ENCODE measurements around the gene TRIM63.

Gene TRIM63

DNA sequence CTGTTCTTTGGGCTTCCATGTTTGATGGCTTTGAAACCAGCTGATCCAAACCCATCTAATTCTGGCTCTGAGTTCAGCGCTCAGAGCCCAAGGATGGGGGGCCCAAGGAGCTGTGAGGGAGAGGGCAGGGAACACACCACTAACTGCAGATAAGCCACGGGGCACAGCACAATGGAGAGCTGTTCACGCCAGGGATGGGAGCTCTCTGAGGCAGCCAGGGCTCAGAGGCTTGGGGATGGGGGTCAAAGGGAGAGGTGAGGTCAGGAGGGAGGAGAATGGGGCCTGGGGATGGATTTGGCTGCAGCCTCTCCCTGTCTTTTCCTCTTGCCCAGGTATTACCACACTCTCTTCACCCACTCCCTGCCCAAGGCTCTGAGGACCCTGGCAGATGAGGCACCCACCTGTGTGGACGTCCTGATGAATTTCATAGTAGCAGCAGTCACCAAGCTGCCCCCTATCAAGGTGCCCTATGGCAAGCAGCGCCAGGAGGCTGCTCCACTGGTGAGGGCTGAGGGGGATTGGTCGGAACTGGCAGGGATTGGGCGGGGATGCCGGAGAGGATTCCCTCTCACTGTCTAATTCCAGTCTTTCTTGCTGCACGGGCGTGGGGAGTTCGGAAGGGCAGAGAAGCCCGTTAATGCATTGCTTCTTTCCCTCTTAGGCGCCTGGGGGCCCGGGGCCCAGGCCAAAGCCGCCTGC, 32.8 kb downstream of the TRIM63 start:
- DNase-seq (ENCODE audit: low read depth, low spot score) = no peak

DNA sequence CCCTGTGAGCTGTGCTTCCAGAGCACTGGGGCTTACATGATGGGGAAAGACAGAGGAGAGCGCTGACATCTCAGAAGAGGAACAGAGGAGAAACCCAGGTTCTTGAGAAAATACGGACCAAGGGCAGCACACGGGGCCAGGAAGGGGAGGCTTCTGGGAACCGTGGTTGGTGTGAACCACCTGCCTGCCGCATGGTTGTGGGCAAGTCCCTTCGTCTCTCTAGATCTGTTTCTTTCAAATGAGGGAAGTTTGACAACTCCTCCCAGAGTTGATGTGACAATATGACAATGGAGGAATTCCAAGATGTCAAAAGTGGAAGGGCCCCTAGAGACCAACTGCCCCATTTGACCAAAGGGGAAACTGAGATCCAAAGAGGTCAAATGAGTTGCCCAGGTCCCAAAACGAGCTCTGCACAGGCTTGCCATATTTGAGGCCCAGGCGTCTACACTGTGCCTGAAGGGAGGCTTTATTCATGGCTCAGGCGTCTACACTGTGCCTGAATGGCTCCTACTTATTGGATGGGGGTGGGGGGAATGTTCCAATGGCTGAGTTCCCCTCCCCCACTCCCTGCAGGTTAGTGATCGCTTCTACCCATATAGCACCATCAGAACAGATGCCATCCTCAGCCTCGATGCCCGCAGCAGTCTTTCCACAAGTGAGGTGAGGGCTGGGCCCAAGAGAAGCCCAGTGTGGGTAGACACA, 34.6 kb downstream of the TRIM63 start:
- DNase-seq (ENCODE audit: low read depth, low spot score) = no peak

DNA sequence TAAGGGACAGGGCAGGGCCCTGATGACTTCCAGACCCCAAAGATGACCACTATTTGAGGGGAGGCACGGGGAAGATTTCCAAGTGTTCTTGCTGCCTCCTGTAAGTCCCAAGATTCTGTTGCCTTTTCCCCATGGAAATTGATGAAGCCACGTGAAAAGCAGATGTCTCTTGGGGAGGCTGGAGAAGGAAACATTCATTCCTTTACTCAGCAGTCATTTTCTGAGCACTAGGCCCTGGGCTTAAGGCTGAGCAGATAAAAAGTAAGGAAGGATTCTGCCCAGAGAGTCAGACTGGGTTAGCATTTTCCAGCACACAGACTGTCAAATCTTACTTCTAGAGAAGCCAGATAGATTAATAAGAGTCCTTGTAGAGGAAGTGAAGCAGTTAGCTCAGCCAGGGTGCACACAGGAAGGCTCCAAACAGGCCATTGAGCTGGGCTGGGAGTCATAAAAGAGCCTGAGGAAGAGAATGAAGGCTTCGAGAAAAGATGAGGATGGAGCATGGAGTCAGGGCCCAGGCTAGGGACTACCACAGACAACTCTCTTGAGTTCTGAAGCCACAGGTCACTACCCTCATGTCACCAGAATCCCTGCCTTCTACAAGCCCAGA, 35.7 kb downstream of the TRIM63 start:
- DNase-seq (ENCODE audit: low read depth, low spot score) = no peak

DNA sequence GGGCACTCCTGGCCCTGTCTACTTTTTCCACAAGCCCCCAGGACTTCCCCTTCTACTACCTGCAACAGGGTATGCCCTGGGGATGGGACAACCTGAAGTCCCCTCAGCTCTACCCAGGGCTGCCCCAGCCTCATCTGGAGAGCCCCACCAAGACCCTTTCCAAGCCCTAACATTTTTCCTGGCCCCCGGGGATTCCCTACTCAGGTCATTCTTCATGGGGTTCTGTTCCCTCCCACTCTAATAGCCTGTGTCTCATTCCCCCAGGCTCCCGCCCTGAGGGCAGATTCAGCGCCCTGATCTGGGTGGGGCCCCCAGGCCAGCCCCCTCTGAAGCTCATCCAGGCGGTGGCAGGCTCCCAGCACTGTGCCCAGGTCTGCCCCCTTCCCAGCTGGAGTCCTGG, 36.2 kb downstream of the TRIM63 start:
- no peak for DNase-seq (ENCODE audit: low read depth, low spot score)

DNA sequence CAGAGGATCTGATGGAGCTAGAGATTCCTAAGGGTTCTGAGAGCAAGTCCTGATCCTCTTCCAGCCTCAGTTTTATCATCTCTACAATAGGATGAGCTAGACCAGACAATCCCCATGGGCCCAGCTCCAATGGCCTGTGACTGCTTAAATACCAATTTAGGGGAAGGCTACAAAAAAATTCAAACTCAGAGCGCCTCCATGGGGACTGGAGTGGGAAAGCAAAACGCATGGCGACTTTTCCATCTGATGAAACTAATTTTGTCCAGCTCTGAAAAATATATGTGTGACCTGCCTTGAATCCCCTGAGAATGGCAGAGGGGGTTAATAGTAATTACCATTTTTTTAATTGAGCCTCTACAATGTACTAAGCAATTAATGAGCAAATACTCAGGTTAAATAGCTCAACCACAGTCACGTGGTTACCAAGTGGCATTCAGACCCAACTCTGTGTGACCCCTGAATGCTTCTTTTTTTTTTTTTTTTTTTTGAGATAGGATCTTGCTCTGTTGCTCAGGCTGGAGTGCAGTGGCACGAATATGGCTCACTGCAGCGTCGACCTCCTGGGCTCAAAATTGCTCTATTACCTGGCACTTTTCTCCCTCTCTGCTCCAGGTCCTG, 37.5 kb downstream of the TRIM63 start:
- no peak for DNase-seq (ENCODE audit: low read depth, low spot score)

DNA sequence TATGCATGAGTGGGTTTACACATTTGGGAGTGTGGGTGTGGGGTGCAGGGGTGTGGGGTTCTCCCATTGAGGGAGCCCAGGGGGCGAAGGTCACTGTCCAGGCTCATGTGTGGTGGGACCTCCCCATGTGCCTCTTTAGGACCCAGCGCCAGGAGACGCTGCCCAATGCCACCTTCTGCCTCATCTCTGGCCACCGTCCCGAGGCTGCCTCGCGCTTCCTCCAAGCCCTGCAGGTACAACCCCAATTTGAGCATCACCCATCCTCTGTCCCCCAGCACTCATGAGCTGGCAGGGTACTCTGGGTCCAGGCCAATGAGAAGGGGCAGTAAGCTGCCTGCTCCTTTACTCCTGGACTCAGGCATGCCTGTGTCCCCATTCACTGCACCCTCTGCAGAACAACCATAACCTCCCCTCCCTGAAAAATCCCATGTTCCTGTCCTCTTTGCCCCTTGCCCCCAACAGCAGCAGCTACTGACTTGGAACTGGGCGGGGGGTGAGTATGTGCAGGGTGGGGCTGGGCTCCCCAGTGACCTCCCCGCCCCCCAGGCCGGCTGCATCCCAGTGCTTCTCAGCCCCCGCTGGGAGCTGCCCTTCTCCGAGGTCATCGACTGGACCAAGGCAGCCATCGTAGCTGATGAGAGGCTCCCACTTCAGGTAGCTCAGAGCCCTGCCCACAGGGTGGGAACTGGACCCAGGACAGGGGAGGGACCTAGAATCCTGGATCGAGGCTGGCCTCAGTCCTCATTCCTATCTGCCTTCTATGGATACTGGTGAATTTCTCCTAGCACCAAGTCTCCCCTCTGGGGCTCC, 38.2 kb downstream of the TRIM63 start:
- DNase-seq (ENCODE audit: low read depth, low spot score) = no peak

DNA sequence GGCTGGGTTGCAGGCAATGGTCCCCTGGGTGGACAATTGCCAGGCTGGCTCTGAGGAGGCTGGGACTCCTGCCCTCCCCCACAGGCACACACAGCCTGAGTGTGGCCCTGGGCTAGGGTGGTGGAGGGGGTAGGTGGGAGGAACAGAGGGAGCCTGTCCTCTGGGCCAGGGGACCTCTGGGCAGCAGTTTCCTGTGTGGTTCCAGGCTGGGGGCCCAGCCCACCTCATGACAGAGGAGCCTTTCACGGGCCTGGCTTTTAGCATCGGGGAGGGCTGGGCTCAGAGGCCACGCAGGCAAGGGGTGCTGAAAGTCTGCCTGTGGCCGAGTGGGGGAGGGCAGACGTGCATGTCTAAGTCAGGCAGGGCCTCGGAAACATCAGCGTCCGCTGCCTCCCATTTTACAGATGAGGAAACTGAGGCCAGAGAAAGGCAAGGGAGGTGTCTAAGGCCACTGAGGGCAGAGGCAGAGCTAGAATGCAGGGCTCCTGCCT, 38.9 kb downstream of the TRIM63 start:
- no peak for DNase-seq (ENCODE audit: low read depth, low spot score)

DNA sequence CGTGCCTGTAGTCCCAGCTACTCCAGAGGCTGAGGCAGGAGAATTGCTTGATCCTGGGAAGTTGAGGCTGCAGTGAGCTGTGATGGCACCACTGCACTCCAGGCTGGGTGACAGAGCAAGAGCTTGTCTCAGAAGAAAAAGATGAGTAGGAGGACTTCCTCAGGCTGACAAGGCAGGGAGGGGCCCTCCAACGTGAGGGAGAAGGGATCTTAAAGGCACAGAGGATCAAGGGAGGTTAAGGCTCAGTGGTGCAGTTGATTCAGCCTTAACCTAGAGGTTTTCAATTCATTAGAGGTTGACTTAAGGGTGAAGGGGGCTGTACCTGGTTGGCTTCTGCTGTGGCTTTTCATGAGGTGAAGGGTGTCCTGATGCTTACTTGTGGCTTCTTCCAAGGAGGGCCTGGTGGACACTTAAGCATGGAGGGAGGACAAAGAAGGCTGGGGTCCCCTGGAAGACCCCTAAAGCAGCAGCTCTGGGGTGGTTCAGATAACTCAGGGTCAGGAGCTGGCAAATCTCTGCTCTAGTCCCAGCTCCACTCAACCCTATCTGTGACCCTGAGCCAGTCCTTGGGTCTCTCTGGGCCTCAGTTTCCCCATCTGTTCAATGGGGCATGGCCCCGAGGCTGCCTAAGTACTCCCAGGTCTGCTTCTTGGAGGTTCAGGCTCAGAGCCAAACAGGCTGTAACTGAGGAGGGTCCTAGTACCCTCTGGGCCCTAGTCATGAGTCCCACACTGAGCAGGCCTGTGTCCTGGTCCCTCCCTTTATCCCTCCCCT, 39.5 kb downstream of the TRIM63 start:
- DNase-seq (ENCODE audit: low read depth, low spot score) = no peak

DNA sequence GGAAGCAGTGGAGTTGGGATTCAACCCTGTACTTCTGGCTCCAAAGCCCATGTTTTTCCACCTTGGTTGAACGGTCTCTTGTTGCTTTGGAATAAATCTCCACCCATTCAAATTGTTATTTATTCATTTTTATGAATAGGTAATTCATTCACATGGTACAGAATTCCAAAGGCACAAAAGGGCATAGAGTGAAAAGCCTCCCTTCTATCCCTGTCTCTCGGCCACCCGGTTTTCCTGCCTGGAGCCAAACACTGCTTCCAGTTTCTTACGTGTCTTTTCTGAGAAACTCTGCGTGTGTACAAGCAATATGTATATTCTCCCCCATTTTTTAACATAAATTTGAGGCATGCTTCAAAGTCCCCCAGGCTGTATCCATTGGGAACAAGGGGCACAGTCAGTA, 41.9 kb downstream of the TRIM63 start:
- DNase-seq (ENCODE audit: low read depth, low spot score) = no peak

DNA sequence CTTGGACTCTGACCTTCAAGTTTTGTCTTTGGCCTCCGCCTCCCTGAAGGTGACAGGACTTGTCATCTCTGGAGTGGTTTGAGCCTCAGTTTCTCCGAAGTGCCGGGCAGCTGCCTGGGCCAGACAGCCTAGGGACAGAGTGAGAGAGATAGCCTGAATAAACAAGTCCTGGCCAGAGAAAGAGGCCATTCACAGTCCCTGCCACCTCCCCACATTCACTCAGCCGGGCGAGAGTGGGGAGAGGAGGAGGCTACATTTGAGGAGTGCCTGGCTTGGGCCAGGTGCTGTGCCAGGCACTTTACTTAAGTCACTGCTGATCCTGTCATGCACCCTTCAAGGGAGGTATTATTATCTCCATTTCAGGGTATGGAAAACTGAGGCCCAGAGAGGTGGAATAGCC, 42.4 kb downstream of the TRIM63 start:
- no peak for DNase-seq (ENCODE audit: low read depth, low spot score)

DNA sequence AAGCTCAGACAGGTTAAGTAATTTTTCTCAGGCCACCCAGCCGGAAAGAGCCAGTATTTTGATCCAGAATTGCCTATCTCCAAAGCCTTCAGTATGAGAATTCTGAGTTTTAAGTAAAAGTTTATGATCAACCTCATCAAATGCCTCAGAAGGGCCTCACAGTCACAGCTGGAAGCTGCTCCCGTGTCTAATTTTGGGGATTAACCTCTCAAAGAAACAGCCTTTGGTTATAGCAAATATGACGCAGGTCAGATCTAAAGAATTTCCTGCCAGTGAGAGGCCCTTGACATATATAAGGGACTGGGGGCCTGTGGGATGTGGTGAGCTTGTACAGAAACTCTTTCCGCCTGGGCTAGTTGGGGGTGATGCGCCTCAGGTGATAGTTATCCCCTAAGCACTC, 43.6 kb downstream of the TRIM63 start:
- no peak for DNase-seq (ENCODE audit: low read depth, low spot score)

DNA sequence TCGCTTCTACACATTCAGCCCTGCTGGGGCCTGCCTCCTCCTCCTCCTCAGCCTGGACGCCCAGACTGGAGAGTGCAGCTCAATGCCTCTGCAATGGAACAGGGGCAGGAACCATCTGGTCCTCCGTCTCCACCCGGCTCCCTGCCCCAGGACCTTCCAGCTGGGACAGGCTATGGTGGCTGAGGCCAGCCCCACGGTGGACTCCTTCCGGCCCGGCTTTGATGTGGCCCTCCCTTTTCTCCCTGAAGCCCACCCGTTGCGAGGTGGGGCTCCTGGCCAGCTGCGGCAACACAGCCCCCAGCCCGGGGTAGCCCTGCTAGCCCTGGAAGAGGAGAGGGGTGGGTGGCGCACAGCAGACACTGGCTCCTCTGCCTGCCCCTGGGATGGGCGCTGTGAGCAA, 44.4 kb downstream of the TRIM63 start:
- no peak for DNase-seq (ENCODE audit: low read depth, low spot score)

DNA sequence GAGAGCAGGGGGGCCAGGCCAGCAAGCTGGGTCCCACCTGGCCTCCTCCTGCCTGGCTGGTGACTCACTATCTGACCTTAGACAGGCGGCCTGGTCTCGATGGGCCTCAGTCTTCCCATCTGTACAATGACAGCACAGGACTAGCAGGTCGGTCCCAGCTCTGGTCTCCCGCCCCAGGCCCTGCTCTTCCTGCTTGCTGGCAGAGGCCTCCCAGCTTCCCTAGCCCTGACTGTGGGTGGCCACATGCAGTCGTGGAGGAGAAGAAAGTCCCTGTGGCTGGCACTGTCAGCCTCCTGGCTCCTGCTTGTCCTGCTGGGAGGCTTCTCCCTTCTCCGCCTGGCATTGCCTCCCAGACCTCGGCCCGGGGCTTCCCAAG, 45.0 kb downstream of the TRIM63 start:
- no peak for DNase-seq (ENCODE audit: low read depth, low spot score)

DNA sequence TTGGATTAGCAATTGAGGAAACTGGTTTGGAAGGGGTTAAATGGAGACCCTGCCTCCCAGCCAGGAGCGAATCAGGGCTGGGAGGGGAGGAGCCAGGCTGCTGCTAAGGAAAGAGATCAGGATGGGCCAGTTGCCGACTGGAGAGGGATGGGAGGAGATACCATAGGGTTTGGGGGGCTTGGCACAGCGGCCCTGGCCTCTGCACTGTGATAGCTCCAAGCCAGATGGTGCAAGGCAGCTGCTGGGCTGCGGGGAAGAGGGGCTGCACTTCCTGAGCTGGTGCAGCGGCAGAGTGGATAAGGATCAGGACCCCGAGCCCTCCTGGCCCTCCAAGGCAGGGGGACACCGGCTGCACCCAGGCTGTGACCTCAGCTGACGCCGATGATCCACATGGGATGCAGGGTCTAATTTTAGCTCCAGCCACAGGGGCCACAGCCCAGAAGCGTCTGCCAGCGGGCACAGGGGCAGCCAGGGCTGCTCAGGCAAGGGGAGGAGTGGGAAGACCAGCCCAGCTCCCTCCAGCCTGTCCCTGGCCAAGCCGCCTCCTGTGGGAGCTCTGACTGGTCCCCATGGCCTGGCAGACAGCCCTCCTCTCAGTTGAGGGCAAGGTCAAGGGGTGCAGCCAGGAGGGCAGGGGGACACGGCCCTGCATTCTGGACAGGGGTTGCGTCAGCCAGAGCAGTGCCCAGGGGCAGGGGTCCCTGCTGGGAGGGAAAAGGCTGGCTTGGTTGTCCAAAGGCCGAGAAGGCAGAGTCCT, 45.6 kb downstream of the TRIM63 start, which contains the start of gene EXTL1:
EXTL1 (plus strand) TSS at position 129 of the 757 bp plus-strand sequence. CDS start 872 bp downstream, outside the sequence.
- DNase-seq (ENCODE audit: low read depth, low spot score) = no peak

DNA sequence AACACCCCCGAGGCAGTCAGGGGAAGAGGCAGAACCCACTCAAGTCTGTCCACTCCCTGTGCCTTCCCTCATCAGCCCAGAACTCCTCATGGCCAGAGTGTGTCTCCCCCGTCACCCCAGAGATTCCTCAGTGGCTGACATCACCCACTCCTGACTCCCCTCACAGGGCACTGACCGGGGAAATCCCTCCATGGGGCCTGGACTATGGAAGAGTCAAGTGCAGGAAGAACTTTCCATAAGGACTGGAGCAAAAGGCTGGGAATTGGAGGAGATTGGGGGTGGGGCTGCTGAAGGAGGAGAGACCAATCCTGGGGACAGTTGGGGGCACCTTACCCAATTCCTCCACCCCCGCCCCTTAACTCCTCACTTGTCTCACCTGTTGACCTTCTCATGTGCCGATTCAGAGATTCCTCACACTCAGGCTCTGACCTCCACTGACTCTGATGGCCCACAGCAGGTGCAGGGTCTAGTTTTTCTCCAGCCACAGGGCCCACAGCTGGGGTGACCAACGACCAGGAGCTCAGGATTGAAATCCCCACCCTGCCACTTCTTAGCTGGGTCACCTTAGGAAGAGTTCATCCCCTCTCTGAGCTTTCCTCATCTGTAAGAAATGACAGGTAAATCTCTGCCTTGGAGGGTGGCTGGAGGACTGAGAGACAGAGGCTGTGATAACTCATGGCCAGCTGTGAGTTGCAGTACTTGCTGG, 46.3 kb downstream of the TRIM63 start:
- no peak for DNase-seq (ENCODE audit: low read depth, low spot score)

DNA sequence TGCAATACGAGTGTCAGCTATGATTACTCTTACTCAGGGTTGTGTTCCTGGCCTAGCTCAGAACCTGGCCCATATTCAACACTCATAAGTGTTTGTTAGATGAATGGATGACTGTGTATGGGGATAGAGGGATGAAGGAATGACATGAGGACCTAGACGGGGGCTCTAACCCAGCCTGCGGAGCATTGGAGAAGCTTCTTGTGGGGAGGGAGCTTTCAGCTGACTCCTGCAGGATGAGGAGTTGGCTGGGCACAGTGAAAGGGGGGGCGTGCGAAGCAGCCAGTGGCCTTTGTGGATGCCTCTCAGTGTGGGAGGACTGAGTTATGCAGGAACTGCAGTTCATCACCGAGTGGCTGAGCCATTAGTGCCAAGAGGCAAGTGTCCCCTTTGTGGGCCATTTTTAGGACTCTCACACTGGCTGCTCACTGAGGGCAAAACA, 47.1 kb downstream of the TRIM63 start:
- no peak for DNase-seq (ENCODE audit: low read depth, low spot score)

DNA sequence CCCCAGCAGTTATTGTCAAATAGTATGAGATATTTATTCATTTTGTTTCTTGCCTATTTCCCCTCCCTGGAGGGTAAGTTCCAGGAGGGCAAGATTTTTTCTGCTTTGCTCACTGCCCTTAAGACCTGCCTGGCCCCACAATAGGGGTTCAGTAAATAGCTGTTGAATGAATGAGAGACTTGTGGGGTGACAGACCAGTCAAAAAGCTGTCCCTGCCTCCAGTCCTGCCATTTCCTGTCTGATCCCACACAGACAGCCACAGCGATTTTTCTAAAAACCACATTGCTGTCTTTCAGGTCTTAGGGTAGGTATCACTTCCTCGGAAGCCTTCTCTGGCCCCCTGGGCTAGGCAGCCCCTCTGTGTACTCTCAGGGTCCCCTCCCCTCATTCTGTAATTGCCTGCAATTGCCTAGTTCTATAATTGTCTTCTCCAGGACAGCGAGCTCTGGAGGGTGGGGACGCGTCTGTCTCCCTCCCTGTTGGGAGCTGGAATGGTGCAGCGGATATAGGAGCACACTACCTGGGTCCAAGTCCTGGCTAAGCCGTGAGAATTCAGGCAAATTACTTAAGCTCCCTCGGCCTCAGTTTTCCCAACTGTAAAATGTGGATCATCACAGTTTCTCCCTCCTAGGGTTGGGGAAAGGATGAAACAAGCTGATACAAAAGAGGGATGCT, 47.7 kb downstream of the TRIM63 start:
- DNase-seq (ENCODE audit: low read depth, low spot score) = no peak

DNA sequence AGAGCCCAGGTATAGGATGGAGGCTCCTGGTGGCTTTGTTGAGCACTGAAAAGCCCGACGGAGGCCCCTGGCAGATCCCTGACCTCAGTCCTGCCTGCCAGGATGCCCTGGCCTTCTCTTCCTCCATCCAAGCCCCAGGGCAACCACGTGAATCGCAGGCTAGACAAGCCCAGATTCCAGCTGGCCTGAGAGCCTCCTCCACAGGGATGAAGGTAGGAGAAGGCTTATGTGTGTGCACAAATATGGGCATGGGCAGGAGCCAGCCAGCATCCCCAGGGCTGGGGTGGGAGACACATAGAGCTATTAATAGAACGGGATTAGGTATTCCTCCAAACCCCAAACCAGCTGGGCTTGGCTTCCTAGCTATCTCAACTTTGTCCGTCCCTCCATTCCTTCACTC, 49.8 kb downstream of the TRIM63 start:
- DNase-seq (ENCODE audit: low read depth, low spot score) = no peak
